Measurements from ENCODE around the gene KLHL21.

Gene KLHL21

DNA sequence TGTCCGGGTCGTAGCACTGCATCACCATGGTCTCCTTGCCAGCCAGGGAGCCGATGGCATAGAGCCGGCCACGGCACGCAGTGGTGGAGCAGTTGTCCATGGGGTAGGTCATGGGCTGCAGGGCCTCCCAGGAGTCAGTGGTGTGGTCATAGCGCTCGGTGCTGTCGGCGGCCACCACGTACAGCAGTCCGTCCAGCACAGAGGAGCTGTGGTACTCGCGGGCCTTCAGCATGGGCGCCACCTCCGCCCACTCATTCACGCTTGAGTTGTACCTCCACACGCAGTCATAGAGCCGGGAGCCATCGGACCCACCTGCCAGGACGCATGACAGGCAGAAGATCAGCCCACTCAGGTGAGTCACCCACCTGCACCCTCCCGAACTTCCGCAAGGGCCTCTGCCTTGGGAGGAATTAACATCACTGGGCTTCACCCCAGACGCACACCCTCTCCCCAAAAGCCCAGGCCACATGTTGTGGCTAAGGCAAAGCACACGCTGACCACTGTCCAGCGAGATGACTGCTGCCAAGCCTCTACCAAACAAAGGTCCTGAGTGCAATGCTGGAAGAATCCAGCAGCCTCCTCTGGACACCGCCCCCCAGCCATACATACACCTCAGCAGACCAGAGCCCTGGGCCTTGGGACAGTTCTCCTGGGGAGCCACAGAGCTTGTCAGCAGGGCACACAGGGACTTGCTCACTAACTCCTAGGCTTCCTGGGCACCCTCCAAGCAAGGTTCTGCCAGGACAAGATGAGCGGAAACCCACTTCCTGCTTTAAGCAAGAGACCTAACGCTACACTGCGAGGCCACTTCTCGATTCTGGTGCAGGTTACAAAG, 3.3 kb downstream of the KLHL21 start:
- DNase-seq, result no peak

GRCh38 chr1:6597777-6598131, 4.9 kb downstream of the KLHL21 start:
- no peak for DNase-seq

DNA sequence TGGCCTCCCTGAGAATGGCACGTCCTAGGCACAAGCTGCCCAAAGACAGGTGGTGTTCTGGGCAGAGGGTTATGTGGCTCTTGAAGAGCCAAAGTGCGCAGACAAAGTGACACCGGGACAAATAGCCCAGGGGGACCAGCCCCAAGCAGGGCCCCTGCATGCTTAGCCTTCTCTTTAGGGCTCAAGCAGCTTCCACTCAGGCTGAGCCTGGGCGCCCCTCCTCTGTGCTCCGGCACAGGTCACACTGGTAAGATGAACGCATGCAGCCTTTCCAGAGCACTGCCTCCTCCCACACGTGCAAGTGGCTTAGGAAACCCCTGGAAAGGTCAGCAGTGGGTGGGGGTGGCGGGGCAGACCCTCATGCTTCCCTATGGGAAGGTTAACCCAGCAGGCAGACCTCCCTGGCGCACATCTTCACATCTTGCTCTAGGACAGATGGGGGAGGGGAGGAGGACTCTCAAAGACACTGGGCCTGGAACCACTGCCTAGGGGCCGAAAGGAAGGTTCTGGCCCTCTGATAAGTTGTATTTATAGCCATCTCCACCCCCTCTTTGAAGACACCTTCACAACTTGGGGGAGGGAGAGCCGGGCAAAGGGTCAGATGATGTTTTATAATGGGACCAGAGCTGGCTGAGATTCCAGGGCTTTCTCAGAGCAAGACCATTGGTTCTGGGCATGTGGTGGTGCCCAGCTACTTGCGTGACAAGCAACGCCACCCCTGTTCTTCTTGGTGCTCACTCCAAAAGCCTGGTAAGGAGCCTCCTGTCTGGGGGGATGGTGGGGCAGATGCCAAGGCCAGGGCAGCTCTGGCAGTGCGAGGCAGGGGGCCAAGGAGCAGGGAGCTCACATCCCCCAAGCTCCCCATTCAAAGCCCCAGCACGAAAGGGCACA, 5.5 kb downstream of the KLHL21 start:
- DNase-seq, result no peak

DNA sequence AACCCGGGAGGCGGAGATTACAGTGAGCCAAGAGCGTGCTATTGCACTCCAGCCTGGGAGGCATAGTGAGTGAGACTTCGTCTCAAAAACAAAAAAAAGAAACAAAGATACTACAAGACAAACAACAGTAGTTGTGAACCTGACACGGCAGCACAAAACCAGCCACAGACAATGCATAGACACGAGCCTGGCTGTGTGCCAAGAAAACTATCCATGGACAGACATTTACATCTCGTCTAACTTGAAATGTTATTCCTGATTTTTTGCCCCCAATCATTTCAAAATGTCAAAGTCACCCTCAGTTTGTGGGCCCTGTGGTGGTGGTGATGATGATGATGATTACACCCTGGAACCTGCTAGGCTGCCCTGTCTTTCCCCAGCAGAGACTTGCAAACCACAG, 6.3 kb downstream of the KLHL21 start:
- DNase-seq, result no peak

DNA sequence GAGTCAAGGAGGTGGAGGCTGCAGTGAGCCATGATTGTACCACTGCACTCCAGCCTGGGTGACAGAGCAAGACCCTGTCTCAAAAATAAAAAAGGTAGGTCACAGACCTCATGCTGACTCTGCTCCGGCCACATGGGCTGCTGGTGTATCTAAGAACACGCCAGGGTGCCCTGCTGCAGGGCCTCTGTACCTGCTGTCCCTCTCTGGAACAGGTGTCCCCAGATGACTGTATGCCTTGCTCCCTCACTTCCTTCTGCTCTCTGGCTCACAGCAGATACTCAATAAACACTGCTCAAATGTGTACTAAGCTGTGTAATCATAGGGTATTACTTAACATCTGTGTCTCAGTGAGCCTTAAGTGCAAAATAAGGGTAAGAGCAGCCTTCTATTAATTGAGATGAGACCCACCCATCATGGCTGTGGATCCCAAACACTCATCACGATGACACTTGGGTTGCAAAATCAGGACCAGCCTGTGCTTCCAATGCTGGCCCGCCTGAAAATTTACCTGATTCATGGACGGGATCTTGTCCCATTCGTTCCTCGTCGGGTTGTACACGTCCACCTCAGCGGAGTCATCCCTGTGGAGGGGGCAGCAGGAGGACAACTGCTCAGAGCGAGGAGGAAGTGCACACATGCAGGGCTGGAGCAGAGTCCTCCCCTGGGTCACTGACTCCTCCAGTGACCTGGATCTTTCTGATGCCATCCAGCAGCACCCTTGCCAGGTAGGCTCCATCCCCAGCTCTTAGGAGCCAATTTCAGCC, 7.5 kb downstream of the KLHL21 start:
- no peak for DNase-seq

DNA sequence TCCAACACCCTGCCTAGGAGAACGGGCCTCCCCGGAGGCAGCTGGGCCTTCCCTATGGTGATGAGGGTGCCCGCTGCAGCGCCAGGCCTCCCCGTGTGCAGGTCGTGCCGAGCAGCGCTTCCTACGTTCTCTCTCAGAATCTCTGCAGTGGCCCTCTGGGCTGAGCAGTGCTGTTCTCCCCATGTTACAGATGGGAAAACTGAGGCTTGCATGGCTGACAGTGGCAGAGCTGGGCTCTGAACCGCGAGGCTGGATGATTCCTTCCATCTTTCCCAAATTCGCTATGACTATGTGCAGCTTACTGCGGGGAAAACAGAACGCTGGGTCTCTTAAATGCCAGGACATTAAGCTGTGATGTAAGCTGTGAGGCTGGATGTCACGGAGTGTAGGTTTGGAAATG, 8.9 kb downstream of the KLHL21 start:
- DNase-seq, result no peak

GRCh38 chr1:6592865-6593593, 9.6 kb downstream of the KLHL21 start:
- no peak for DNase-seq

DNA sequence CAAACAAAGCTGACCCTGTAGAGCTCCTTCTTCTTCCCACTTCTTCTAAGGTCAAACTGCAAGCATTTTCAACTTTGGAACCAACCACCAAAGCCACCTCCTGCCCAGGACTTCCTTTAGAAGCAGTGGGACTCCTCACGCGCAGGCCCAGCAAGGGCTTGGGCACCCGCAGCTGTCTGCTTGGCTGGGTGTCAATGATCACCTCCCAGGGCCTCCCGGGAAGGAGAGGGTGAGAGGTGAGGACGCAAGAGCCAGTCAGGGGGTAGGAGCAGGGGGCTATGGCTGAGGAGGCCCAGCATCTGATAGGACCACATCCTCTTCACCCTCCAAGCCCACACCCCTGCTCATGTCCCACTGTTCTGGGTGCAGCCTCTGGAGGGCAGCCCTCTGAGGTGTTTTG, 10.2 kb downstream of the KLHL21 start:
- no peak for DNase-seq

- no peak for DNase-seq
Observed at GRCh38 chr1:6591644-6592043, 11.0 kb downstream of the KLHL21 start.

- DNase-seq, result no peak
Observed at GRCh38 chr1:6591222-6591621, 11.4 kb downstream of the KLHL21 start.

DNA sequence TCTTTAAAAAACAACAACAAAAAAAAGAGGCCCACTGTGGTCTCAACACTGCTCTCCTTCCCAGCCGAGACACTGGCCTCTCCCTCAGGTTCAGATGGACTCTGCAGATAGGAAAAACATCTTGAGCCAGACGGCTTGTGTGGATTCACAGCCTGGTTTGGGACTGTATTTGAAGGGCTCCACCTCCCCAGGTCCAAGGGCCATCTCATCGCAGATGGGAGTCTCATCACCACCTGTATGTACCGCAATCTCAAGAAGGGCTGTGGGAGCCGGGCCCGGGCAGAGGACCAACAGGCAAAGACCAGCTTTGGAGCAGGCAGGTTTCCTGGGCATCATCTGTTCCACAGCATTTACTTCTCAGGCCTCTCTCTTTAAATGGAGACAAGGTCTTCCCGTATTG, 12.6 kb downstream of the KLHL21 start:
- DNase-seq, result no peak

- no peak for DNase-seq
Observed at GRCh38 chr1:6588893-6589520, 13.7 kb downstream of the KLHL21 start.

GRCh38 chr1:6588128-6588892, 14.4 kb downstream of the KLHL21 start:
- no peak for DNase-seq

DNA sequence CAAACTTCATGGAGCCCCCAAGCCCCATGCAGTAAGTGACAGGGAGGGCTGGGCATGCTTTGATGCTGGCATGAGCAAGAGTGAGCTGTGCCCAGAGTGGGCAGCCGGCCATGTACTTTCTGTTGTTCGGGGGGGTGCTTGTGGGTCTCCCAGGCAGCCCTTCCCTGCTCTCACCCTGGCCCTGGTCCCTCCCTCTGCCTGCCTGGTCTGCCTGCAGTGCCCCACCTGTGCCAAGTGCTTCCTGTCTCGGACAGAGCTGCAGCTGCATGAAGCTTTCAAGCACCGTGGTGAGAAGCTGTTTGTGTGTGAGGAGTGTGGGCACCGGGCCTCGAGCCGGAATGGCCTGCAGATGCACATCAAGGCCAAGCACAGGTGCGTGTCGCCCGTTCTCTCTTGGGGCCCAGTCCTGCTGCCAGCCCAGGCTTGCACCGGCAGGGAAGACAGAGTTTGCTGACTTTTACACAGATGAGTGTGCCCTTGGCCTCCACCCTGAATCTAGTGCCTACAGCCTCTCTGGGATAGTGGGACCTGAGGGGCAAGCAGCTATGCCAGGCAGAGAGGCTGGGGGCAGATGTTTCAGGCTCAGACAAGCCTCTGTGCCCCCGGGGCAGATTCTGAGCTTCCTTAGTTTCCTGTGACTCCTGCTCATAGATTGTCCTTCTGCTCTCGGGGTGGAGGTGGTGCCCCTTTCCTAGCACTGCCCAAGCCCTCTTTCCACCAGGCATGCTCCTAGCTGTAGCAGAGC, 15.2 kb downstream of the KLHL21 start:
- no peak for DNase-seq

DNA sequence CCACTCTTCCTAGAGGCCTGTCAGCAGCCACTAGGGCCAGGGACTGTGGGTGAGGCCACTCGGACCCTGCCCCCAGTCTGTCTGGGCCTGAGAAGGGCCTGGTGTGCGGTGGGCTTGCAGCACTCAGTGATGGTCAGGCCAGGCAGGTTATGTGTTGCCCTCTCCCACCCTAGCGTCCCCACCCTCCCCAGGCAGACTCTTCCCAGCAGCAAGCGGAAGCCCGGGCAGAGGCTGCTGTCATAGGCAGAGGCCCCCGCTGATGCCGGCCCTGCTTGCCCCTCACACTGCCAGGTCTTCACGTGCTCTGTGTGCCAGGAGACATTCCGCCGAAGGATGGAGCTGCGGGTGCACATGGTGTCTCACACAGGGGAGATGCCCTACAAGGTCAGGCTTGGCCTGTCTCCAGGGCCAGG, 16.3 kb downstream of the KLHL21 start:
- no peak for DNase-seq

DNA sequence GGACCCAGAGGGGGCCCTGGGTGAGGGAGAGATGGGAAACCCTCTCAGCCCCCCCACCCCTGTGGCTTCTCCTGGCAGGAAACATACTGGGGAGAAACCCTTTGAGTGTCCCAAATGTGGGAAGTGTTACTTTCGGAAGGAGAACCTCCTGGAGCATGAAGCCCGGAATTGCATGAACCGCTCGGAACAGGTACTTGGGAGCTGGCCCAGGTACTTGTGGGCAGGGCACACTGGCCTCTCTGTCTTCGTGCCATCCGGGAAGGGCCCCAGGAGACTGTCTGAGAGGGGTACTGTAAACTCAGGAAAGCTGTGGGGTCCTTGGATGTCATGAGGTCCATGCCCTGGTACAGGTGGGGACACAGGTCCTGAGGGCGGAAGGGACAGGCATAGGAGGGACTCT, 16.8 kb downstream of the KLHL21 start:
- no peak for DNase-seq

DNA sequence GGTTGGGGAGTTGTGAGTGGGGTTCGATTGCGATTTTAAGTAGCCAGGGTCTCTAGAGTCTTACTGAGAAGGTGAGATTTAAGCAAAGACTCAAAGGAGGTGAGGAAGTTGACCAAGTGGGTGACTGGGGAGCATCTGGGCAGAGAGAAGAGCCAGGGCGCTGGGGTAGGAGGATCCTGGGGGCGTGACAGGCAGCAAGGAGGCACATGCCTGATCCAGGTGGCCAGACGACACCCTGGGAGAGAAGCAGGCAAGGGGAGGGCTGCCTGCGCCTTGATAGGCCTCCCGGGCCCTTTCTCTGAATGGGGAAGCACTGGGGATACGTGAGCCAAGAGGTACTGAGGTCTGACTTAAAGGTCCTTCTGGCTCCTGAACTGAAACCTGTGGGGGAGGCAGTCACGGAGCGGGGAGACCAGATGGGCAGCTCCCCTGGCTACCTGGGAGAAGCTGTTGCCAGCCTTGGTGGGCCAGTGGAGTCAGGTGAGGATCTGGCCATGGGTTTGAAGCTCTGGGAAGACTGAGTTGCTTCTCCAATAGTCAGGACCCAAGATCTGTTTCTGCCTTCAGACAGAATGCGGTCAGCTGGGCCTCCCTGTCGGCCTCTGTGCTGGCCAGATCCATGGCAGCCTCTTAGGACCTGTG, 17.5 kb downstream of the KLHL21 start:
- no peak for DNase-seq

DNA sequence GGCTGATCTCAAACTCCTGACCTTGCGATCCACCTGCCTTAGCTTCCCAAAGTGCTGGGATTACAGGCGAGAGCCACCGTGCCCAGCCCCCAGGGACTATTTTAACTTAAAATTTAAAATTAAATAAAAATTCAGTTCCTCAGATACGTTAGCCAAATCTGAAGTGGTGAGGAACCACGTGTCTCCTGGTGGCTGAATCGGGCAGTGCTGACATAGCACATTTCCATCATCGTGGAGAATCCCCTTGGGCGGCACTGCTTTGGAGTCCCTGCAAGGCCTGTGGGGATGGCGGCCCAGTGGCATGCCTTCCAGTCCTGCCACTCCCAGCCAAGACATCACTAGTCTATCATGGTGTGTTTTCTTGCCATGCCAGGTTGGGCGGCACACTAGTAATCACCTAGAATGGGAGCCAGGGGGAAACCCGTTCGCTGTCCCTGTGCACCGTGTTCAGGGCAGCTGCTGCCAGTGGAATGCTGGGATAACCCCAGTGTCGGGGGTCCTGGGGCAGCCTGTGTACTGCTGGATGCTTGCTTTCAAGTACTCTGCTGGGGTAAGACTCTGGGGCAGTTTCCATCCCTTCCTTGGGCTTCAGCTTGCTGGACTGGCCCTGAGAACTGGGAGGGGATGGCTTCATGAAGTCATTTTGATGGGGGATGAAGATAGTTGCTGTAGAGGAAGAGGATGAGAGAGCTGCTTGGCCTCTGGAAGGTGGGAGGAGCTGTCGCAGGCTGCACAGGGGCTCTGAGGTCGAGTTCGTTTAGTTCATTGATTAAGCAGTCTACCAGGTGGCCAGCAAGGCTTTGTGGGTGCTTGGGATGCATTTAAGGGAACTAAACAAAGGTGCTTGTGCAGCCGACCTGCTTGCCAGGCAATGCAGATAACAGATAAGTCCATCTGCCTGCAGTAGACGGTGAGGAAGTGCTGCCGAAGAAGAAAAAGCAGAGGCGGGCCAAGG, 18.3 kb downstream of the KLHL21 start:
- no peak for DNase-seq

DNA sequence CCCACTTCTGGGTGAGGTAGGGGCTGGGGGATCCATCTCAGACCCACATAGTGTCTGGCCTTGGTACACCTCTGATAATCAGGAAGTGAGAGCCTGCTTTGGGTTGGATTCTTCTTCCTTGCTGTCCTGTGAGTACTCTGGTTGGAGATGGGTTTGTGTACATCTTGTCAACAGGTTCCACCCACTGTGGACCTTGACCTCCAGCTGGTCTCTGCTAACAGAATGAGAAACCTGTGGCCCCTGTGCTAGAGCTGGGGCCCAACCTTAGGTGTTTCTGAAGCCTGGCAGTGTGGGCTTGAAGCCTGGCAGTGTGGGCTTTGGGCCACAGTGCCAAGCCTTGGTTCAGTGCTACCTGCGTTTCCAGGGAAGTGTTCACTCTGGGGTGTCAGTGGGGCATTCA, 20.3 kb downstream of the KLHL21 start:
- no peak for DNase-seq
